H1 (cell line): ENCODE data around the gene NACAD. TPM values are rescaled to one million over a fixed set of nuclear protein-coding genes. Genes with fewer than 3 reads are reported as not detected.

Experiments
- CTCF ChIA-PET: fragments of 300-600 bp; sonication (Branson Sonifier 250); formaldehyde crosslinking; loops from one replicate; lab custom pipeline; 2021; ENCODE audit not compliant: partially characterized antibody; lab: Charles Lee
- POLR2A ChIA-PET: fragments of 300-600 bp; sonication (Branson Sonifier 250); formaldehyde crosslinking; loops from one replicate; lab custom pipeline; 2021; ENCODE audit warnings: inconsistent platforms; ENCODE audit not compliant: partially characterized antibody; lab: Charles Lee
- DNase-seq, 2 experiments: peaks; one replicate each; pipeline versions ENCODE4 v3.0.0 to v3.0.0-alpha.2; 2010 to 2022; ENCODE audit warnings: low spot score in 2 of 2, low read depth in 1 of 2, mixed read lengths in 1 of 2
- FAIRE-seq: peaks from 2 replicates; lab custom pipeline; 2011; peaks lifted over from hg19 to GRCh38; lab: Jason Lieb, UNC
- H2AFZ ChIP-seq: 2 replicates; pipeline ENCODE4 v1.8.1; 2012; ENCODE audit warnings: low read length, inconsistent platforms
- H2AK5ac ChIP-seq: 2 replicates; pipeline ENCODE4 v1.6.1; 2013; ENCODE audit warnings: low read depth, low read length
- H2BK120ac ChIP-seq: replicated peaks from 2 replicates; pipeline ENCODE3; 2013; ENCODE audit warnings: low read depth, low read length, inconsistent platforms
- H2BK12ac ChIP-seq: 2 replicates; pipeline ENCODE4 v1.6.1; 2013; ENCODE audit warnings: low read depth, low read length
- H2BK15ac ChIP-seq: 2 replicates; pipeline ENCODE4 v1.6.1; 2013; ENCODE audit warnings: low read length
- H2BK20ac ChIP-seq: 2 replicates; pipeline ENCODE4 v1.6.1; 2013; ENCODE audit warnings: low read length
- H2BK5ac ChIP-seq: 2 replicates; pipeline ENCODE4 v1.6.1; 2013; ENCODE audit warnings: low read depth, low read length
- H3K14ac ChIP-seq: 2 replicates; pipeline ENCODE4 v1.6.1; 2013; ENCODE audit warnings: inconsistent platforms; ENCODE audit not compliant: insufficient read length
- H3K18ac ChIP-seq: 2 replicates; pipeline ENCODE4 v1.6.1; 2013; ENCODE audit warnings: low read length; ENCODE audit errors: extremely low read depth
- H3K23ac ChIP-seq: 2 replicates; pipeline ENCODE4 v1.6.1; 2013; ENCODE audit warnings: inconsistent platforms; ENCODE audit not compliant: insufficient read length
- H3K23me2 ChIP-seq: 2 replicates; pipeline ENCODE4 v1.6.1; 2013; ENCODE audit warnings: low read depth, low read length
- H3K27ac ChIP-seq: 2 replicates; pipeline ENCODE4 v1.6.1; 2011; ENCODE audit warnings: low read depth, low read length, inconsistent platforms
- H3K27me3 ChIP-seq, 4 experiments: replicated peaks in 1 of 4; 1 replicate in 1 of 4; 2 replicates in 3 of 4; pipeline versions ENCODE4 v1.6.1 to v1.8.1; 2011 to 2013; ENCODE audit warnings: low read length in 3 of 4, mild to moderate bottlenecking in 3 of 4, inconsistent platforms in 2 of 4, mixed read lengths in 2 of 4, moderate library complexity in 1 of 4; ENCODE audit not compliant: control insufficient read depth in 3 of 4, insufficient read depth in 3 of 4; ENCODE audit errors: extremely low read depth in 1 of 4
- H3K36me3 ChIP-seq, 4 experiments: 2 replicates each; pipeline versions ENCODE4 v1.6.1 to v1.8.1; 2011 to 2013; ENCODE audit warnings: mild to moderate bottlenecking in 4 of 4, low read length in 3 of 4, moderate library complexity in 2 of 4, control low read depth in 1 of 4, inconsistent platforms in 1 of 4; ENCODE audit not compliant: insufficient read depth in 4 of 4, control insufficient read depth in 2 of 4
- H3K4ac ChIP-seq: replicated peaks from 2 replicates; pipeline ENCODE3; 2013; ENCODE audit warnings: low read length, low read depth, mixed read lengths, inconsistent platforms; ENCODE audit not compliant: insufficient read length
- H3K4me1 ChIP-seq, 4 experiments: replicated peaks in 1 of 4; 1 replicate in 1 of 4; 2 replicates in 3 of 4; pipeline versions ENCODE4 v1.6.1 to v1.8.1; 2011 to 2013; ENCODE audit warnings: low read length in 3 of 4, inconsistent platforms in 2 of 4, mixed read lengths in 1 of 4; ENCODE audit not compliant: insufficient read depth in 4 of 4, control insufficient read depth in 3 of 4
- H3K4me2 ChIP-seq, 2 experiments: 2 replicates each; pipeline versions ENCODE4 v1.6.1 to v1.8.1; 2011 to 2013; ENCODE audit warnings: low read depth in 2 of 2, low read length in 2 of 2, control low read depth in 1 of 2, inconsistent platforms in 1 of 2, mild to moderate bottlenecking in 1 of 2; ENCODE audit not compliant: insufficient read depth in 1 of 2
- H3K4me3 ChIP-seq, 4 experiments: fragments of 200-600, 300-600 bp in 1 of 4; sonication (generic), shearing (Covaris generic), sonication (Bioruptor Twin) in 1 of 4; 2 replicates each; pipeline versions ENCODE4 v1.5.1 to v1.8.1; 2011 to 2016; ENCODE audit warnings: low read length in 4 of 4, low read depth in 3 of 4, control low read depth in 2 of 4, inconsistent platforms in 2 of 4, mild to moderate bottlenecking in 2 of 4, mixed read lengths in 1 of 4, moderate library complexity in 1 of 4; ENCODE audit not compliant: insufficient read depth in 2 of 4; ENCODE audit errors: extremely low read depth in 1 of 4
- H3K56ac ChIP-seq: replicated peaks from 2 replicates; pipeline ENCODE3; 2013; ENCODE audit warnings: low read depth, mild to moderate bottlenecking, mixed read lengths, low read length, inconsistent platforms; ENCODE audit not compliant: insufficient read length
- H3K79me1 ChIP-seq: 2 replicates; pipeline ENCODE4 v1.6.1; 2013; ENCODE audit warnings: low read depth, low read length, control low read depth
- H3K79me2 ChIP-seq, 2 experiments: 2 replicates each; pipeline versions ENCODE4 v1.6.1 to v1.8.1; 2012 to 2013; ENCODE audit warnings: low read length in 2 of 2, mild to moderate bottlenecking in 2 of 2, inconsistent platforms in 1 of 2; ENCODE audit not compliant: insufficient read depth in 2 of 2, control insufficient read depth in 1 of 2
- H3K9ac ChIP-seq, 4 experiments: replicated peaks in 1 of 4; 1 replicate in 1 of 4; 2 replicates in 3 of 4; pipeline versions ENCODE4 v1.6.1 to v1.8.1; 2011 to 2013; ENCODE audit warnings: low read depth in 3 of 4, low read length in 3 of 4, control low read depth in 2 of 4, mild to moderate bottlenecking in 2 of 4, moderate library complexity in 2 of 4, inconsistent platforms in 1 of 4; ENCODE audit errors: extremely low read depth in 1 of 4
- H3K9me3 ChIP-seq, 2 experiments: 2 replicates each; pipeline versions ENCODE4 v1.6.1 to v1.8.1; 2012 to 2013; ENCODE audit warnings: mild to moderate bottlenecking in 2 of 2, moderate library complexity in 2 of 2, control low read depth in 1 of 2, inconsistent platforms in 1 of 2, low read depth in 1 of 2, low read length in 1 of 2, mixed read lengths in 1 of 2; ENCODE audit not compliant: insufficient read depth in 2 of 2
- H4K20me1 ChIP-seq, 2 experiments: replicated peaks in 1 of 2; 2 replicates each; pipeline versions ENCODE3 to v1.8.1; 2011 to 2013; ENCODE audit warnings: inconsistent platforms in 2 of 2, low read length in 2 of 2, mild to moderate bottlenecking in 1 of 2; ENCODE audit not compliant: insufficient read depth in 2 of 2, control insufficient read depth in 1 of 2
- H4K5ac ChIP-seq: 2 replicates; pipeline ENCODE4 v1.6.1; 2013; ENCODE audit warnings: low read length, low read depth, mixed read lengths, inconsistent platforms; ENCODE audit not compliant: insufficient read length
- H4K8ac ChIP-seq: 2 replicates; pipeline ENCODE4 v1.8.0; 2013; ENCODE audit warnings: mild to moderate bottlenecking, moderate library complexity, low read length, inconsistent platforms; ENCODE audit not compliant: insufficient read depth; ENCODE audit errors: extremely low read depth
- H4K91ac ChIP-seq: replicated peaks from 2 replicates; pipeline ENCODE3; 2013; ENCODE audit warnings: low read length, mixed read lengths, inconsistent platforms; ENCODE audit not compliant: insufficient read length
- FOSL1 ChIP-seq: IDR thresholded peaks from 2 replicates; pipeline ENCODE4 v1.6.1; 2011; ENCODE audit warnings: mild to moderate bottlenecking, low read depth, low read length, moderate library complexity; ENCODE audit not compliant: insufficient read depth
- KDM1A ChIP-seq: fragments of 200-600, 300-600 bp; sonication (generic); IDR thresholded peaks from 2 replicates; pipeline ENCODE4 v1.7.1; 2016; ENCODE audit warnings: mild to moderate bottlenecking, low read length, borderline replicate concordance
- RBBP5 ChIP-seq: IDR thresholded peaks from 2 replicates; pipeline ENCODE4 v1.7.1; 2012; ENCODE audit warnings: low read depth, mild to moderate bottlenecking, inconsistent platforms, low read length, moderate library complexity, borderline replicate concordance
- RXRA ChIP-seq: IDR thresholded peaks from 2 replicates; pipeline ENCODE4 v1.6.1; 2011; ENCODE audit warnings: low read depth, mild to moderate bottlenecking, low read length, moderate library complexity; ENCODE audit not compliant: insufficient read depth
- SP1 ChIP-seq: IDR thresholded peaks from 2 replicates; pipeline ENCODE4 v1.6.1; 2011; ENCODE audit warnings: low read depth, low read length
- WGBS, 2 experiments: shearing (Covaris generic) in 1 of 2; methylation state at CpG; one replicate each; pipeline versions ENCODE4 v1.1.6 to v1.1.7; 2013 to 2015; ENCODE audit warnings: low lambda C conversion rate in 2 of 2, mixed read lengths in 2 of 2, inconsistent platforms in 1 of 2, low coverage in 1 of 2, missing lambda C conversion rate in 1 of 2; ENCODE audit not compliant: insufficient replicate concordance in 2 of 2, insufficient coverage in 1 of 2, insufficient read length in 1 of 2; ENCODE audit errors: extremely low coverage in 1 of 2, missing lambda C conversion rate in 1 of 2; 5-methylcytosine and 5-hydroxymethylcytosine counted together
- polyA plus RNA-seq, 7 experiments: library from polyadenylated mRNA; depleted of rRNA in 3 of 7; stranded (reverse) in 5 of 7; unstranded in 2 of 7; fragments of >200 nt in 5 of 7; fragments of 200-250 nt in 2 of 7; gene quantifications; 1 replicate in 5 of 7; 2 replicates in 1 of 7; 4 replicates in 1 of 7; pipeline versions ENCODE4 v1.2.1 to v1.2.3, GENCODE V29; 2011 to 2013; ENCODE audit warnings: missing spikeins in 2 of 7, mixed read lengths in 2 of 7
- total RNA-seq: library from RNA; stranded (reverse); fragmentation: NEBNext Ultra II Directional; extraction: Animal tissue kit (Norgen Biotek cat#: 25700); gene quantifications from 2 replicates; pipeline ENCODE4 v1.2.1, GENCODE V29; 2021
- TF ChIP-seq, protein P1 (sequence below), 3 experiments: IDR thresholded peaks; 1 replicate in 2 of 3; 2 replicates in 1 of 3; pipeline versions ENCODE4 v1.5.1 to v1.6.1; 2011; ENCODE audit warnings: low read length in 3 of 3, mild to moderate bottlenecking in 3 of 3, inconsistent platforms in 2 of 3, low read depth in 1 of 3, moderate library complexity in 1 of 3; ENCODE audit not compliant: insufficient read depth in 1 of 3; ENCODE audit errors: control extremely low read depth in 1 of 3
- TF ChIP-seq, protein P2 (sequence below): IDR thresholded peaks from 2 replicates; pipeline ENCODE4 v1.6.1; 2012; ENCODE audit warnings: inconsistent platforms
- TF ChIP-seq, protein P3 (sequence below): IDR thresholded peaks from 2 replicates; pipeline ENCODE4 v1.6.1; 2012; ENCODE audit warnings: low read length, inconsistent platforms

Gene NACAD
- total and polyA plus RNA-seq, 2 of the 8 experiments (the other 6 are each of a cell fraction or from before 2014, with no cell fraction given) = 1.3 to 6.0 TPM

- Histone ChIP-seq H2BK20ac (no peak overlapping the region), H3K79me1 (no peaks in the 10 kb centered on the region), H3K27ac (no peak overlapping the region), H2AFZ (no peak overlapping the region), H3K4ac (no peak overlapping the region), H4K20me1 (no peaks in the 10 kb centered on the region), H3K9me3 (no peaks in the 10 kb centered on the region), H3K23ac (no peak overlapping the region), H3K4me3 (no peak overlapping the region), H3K56ac (no peak overlapping the region), H3K27me3 (peaks cover 0 to 4% (median 1%) of the 10 kb centered on the region in 4 experiments; a peak in 1 of 7 replicates), H3K14ac (no peak overlapping the region), H3K23me2 (no peaks in the 10 kb centered on the region), H3K18ac (no peak overlapping the region), H3K9ac (no peak overlapping the region), H2BK5ac (no peak overlapping the region), H3K36me3 (no peaks in the 10 kb centered on the region), H3K79me2 (no peaks in the 10 kb centered on the region), H2AK5ac (no peak overlapping the region), H4K91ac (no peak overlapping the region), H2BK12ac (no peak overlapping the region), H3K4me2 (no peak overlapping the region), H2BK15ac (no peak overlapping the region), H4K5ac (no peak overlapping the region), H2BK120ac (no peak overlapping the region), H4K8ac (no peak overlapping the region), H3K4me1 (peaks cover 0 to 7% (median 4%) of the 10 kb centered on the region in 4 experiments; a peak in 5 of 7 replicates)
- 85% methylated on average over 3 of the region's 3 CpGs; no CpG with 5 or more reads in 1 of the 2 experiments for WGBS, 2 experiments
- POLR2A ChIA-PET = interaction anchor here (1.0 to 1.3 kb wide), 2 partner anchors 16 to 133 kb away, joined by 3 to 4 read pairs; no protein-coding TSS in a partner anchor
- CTCF ChIA-PET = interaction anchor here (0.7 to 4.2 kb wide), 2 partner anchors 17 to 1432 kb away, joined by 3 to 21 read pairs; no protein-coding TSS in a partner anchor
- no peak for FAIRE-seq
- no peak for DNase-seq
- TF ChIP-seq, protein P1, sequence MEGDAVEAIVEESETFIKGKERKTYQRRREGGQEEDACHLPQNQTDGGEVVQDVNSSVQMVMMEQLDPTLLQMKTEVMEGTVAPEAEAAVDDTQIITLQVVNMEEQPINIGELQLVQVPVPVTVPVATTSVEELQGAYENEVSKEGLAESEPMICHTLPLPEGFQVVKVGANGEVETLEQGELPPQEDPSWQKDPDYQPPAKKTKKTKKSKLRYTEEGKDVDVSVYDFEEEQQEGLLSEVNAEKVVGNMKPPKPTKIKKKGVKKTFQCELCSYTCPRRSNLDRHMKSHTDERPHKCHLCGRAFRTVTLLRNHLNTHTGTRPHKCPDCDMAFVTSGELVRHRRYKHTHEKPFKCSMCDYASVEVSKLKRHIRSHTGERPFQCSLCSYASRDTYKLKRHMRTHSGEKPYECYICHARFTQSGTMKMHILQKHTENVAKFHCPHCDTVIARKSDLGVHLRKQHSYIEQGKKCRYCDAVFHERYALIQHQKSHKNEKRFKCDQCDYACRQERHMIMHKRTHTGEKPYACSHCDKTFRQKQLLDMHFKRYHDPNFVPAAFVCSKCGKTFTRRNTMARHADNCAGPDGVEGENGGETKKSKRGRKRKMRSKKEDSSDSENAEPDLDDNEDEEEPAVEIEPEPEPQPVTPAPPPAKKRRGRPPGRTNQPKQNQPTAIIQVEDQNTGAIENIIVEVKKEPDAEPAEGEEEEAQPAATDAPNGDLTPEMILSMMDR (IDR thresholded peaks at IDR 0.05; ENCODE audit: control extremely low read depth in 1 of 3, insufficient read depth in 1 of 3, low read depth in 1 of 3, low read length in 3 of 3) = no peak
- TF ChIP-seq RBBP5 = no peak
- no peak for TF ChIP-seq KDM1A
- TF ChIP-seq, protein P2, sequence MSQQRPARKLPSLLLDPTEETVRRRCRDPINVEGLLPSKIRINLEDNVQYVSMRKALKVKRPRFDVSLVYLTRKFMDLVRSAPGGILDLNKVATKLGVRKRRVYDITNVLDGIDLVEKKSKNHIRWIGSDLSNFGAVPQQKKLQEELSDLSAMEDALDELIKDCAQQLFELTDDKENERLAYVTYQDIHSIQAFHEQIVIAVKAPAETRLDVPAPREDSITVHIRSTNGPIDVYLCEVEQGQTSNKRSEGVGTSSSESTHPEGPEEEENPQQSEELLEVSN = no peak
- TF ChIP-seq, protein P3, sequence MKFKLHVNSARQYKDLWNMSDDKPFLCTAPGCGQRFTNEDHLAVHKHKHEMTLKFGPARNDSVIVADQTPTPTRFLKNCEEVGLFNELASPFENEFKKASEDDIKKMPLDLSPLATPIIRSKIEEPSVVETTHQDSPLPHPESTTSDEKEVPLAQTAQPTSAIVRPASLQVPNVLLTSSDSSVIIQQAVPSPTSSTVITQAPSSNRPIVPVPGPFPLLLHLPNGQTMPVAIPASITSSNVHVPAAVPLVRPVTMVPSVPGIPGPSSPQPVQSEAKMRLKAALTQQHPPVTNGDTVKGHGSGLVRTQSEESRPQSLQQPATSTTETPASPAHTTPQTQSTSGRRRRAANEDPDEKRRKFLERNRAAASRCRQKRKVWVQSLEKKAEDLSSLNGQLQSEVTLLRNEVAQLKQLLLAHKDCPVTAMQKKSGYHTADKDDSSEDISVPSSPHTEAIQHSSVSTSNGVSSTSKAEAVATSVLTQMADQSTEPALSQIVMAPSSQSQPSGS = no peak
- TF ChIP-seq FOSL1 = no peak
- TF ChIP-seq SP1 = no peak
- TF ChIP-seq RXRA = no peak
Observed at GRCh38 chr7:45118889-45119331, 30.1 kb upstream of the NACAD start.
